ENCODE measurements around the gene NPTN.

DNA sequence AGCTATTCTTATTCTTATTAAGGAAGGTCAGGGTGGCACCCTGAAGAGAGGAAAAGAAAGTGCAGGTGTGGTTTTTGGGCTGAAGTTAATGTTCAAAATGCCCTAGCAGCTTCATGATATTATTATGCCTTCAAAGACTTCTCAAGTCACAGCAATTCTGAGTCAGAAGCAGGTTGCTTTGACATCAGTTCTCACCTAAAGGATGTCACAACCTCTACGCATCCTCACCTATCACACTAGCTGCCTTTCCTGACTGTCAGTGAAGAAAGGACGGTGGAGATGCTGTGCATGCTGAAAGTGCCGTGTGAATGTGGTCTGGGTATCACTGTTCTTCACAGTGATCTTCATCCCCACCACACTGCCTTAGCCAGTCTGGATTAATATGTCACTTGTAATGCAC, 49.6 kb downstream of the NPTN start:
- TF ChIP-seq, protein P1, sequence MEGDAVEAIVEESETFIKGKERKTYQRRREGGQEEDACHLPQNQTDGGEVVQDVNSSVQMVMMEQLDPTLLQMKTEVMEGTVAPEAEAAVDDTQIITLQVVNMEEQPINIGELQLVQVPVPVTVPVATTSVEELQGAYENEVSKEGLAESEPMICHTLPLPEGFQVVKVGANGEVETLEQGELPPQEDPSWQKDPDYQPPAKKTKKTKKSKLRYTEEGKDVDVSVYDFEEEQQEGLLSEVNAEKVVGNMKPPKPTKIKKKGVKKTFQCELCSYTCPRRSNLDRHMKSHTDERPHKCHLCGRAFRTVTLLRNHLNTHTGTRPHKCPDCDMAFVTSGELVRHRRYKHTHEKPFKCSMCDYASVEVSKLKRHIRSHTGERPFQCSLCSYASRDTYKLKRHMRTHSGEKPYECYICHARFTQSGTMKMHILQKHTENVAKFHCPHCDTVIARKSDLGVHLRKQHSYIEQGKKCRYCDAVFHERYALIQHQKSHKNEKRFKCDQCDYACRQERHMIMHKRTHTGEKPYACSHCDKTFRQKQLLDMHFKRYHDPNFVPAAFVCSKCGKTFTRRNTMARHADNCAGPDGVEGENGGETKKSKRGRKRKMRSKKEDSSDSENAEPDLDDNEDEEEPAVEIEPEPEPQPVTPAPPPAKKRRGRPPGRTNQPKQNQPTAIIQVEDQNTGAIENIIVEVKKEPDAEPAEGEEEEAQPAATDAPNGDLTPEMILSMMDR (IDR thresholded peaks at IDR 0.05; ENCODE audit: low read length), result no peak
- no peak for TF ChIP-seq EZH2 (IDR thresholded peaks at IDR 0.05; ENCODE audit: borderline replicate concordance, low read length)

All from OCI-LY1 (cell line).